B cell (primary cell): Measurements from ENCODE around the gene UFSP1. TPM values are rescaled to one million over a fixed set of nuclear protein-coding genes. Genes with fewer than 3 reads are reported as not detected.

Experiments used
- ATAC-seq: fragments of 200-7000 bp; cut with Tn5 transposase; one replicate; pipeline ENCODE4 v1.10.0; 2021; ENCODE audit warnings: low read depth, mild to moderate bottlenecking, moderate number of reproducible peaks, moderate library complexity
- CTCF ChIA-PET: fragments of 350-600 bp; sonication (Branson Sonifier 250); formaldehyde crosslinking; loops from one replicate; lab custom pipeline; 2021; ENCODE audit warnings: antibody characterized with exemption, inconsistent platforms; lab: Charles Lee
- POLR2A ChIA-PET: fragments of 350-600 bp; sonication (Branson Sonifier 250); formaldehyde crosslinking; loops from one replicate; lab custom pipeline; 2021; ENCODE audit warnings: antibody characterized with exemption; lab: Charles Lee
- DNase-seq: peaks from one replicate; pipeline ENCODE4 v3.0.0; 2013
- H2AFZ ChIP-seq: 2 replicates; pipeline ENCODE4 v1.6.1; 2012; ENCODE audit warnings: mild to moderate bottlenecking, low read depth, low read length; ENCODE audit not compliant: insufficient read depth, poor library complexity, severe bottlenecking
- H3K27ac ChIP-seq, 2 donors: 1 replicate in 1 of 2; 2 replicates in 1 of 2; pipeline ENCODE4 v1.5.1; 2012 to 2013; ENCODE audit warnings: low read length in 2 of 2, mild to moderate bottlenecking in 2 of 2, moderate library complexity in 1 of 2
- H3K27me3 ChIP-seq, 4 experiments: fragments of 200-600 bp in 1 of 4; sonication (generic) in 1 of 4; replicated peaks in 1 of 4; 1 replicate in 2 of 4; 2 replicates in 2 of 4; pipeline versions ENCODE4 v1.6.1 to v1.7.0; 2013 to 2016; ENCODE audit warnings: low read length in 3 of 4, mild to moderate bottlenecking in 2 of 4, mixed read lengths in 1 of 4, moderate library complexity in 1 of 4; ENCODE audit not compliant: insufficient read depth in 4 of 4, control insufficient read depth in 3 of 4; ENCODE audit errors: control extremely low read depth in 1 of 4
- H3K36me3 ChIP-seq, 2 experiments: replicated peaks in 1 of 2; 1 replicate in 1 of 2; 2 replicates in 1 of 2; pipeline versions ENCODE4 v1.6.1 to v1.7.1; 2013; ENCODE audit warnings: low read length in 1 of 2; ENCODE audit not compliant: insufficient read depth in 2 of 2, control insufficient read depth in 1 of 2; ENCODE audit errors: control extremely low read depth in 1 of 2, extremely low read depth in 1 of 2
- H3K4me1 ChIP-seq, 2 donors: fragments of 200-600 bp in 1 of 2; sonication (generic) in 1 of 2; 1 replicate in 1 of 2; 2 replicates in 1 of 2; pipeline versions ENCODE4 v1.5.1 to v1.6.1; 2013 to 2017; ENCODE audit warnings: low read length in 2 of 2; ENCODE audit not compliant: control insufficient read depth in 2 of 2, insufficient read depth in 2 of 2
- H3K4me2 ChIP-seq: replicated peaks from 2 replicates; pipeline ENCODE3; 2012; ENCODE audit warnings: mild to moderate bottlenecking, low read depth, low read length; ENCODE audit not compliant: poor library complexity, severe bottlenecking
- H3K4me3 ChIP-seq, 5 experiments: fragments of 200-600 bp in 1 of 5; sonication (generic) in 1 of 5; 1 replicate in 3 of 5; 2 replicates in 2 of 5; pipeline versions ENCODE4 v1.5.1 to v1.7.0; 2011 to 2016; ENCODE audit warnings: low read length in 4 of 5, mild to moderate bottlenecking in 4 of 5, low read depth in 2 of 5, control low read depth in 1 of 5, moderate library complexity in 1 of 5; ENCODE audit not compliant: insufficient read depth in 1 of 5; ENCODE audit errors: control extremely low read depth in 1 of 5, extremely low read depth in 1 of 5
- H3K79me2 ChIP-seq: fragments of 200-600 bp; sonication (generic); one replicate; pipeline ENCODE4 v1.6.0; 2016; ENCODE audit warnings: low read length; ENCODE audit not compliant: control insufficient read depth, insufficient read depth
- H3K9ac ChIP-seq: fragments of 200-600 bp; sonication (generic); 2 replicates; pipeline ENCODE4 v1.6.1; 2017; ENCODE audit warnings: mild to moderate bottlenecking, low read length, moderate library complexity
- H3K9me3 ChIP-seq, 3 donors: one replicate each; pipeline versions ENCODE4 v1.6.1 to v1.7.1; 2013; ENCODE audit warnings: low read length in 2 of 3; ENCODE audit not compliant: control insufficient read depth in 2 of 3, insufficient read depth in 1 of 3; ENCODE audit errors: control extremely low read depth in 1 of 3
- H4K20me1 ChIP-seq: 2 replicates; pipeline ENCODE4 v1.6.0; 2012; ENCODE audit warnings: mild to moderate bottlenecking, low read length; ENCODE audit not compliant: insufficient read depth, control insufficient read depth, poor library complexity, severe bottlenecking
- H3K27ac Mint-ChIP-seq: one replicate; pipeline ENCODE4 v1.8.0; 2021; ENCODE audit warnings: mixed read lengths
- H3K27me3 Mint-ChIP-seq: one replicate; pipeline ENCODE4 v1.8.0; 2021; ENCODE audit warnings: mixed read lengths
- H3K4me1 Mint-ChIP-seq: one replicate; pipeline ENCODE4 v1.8.0; 2021; ENCODE audit warnings: mixed read lengths
- H3K4me3 Mint-ChIP-seq: one replicate; pipeline ENCODE4 v1.8.0; 2021; ENCODE audit warnings: mixed read lengths
- H3K9me3 Mint-ChIP-seq: one replicate; pipeline ENCODE4 v1.8.0; 2022; ENCODE audit warnings: mixed read lengths; ENCODE audit not compliant: insufficient read depth
- EZH2 ChIP-seq: IDR thresholded peaks from 2 replicates; pipeline ENCODE4 v1.6.1; 2012; ENCODE audit warnings: borderline replicate concordance, low read depth, mild to moderate bottlenecking, moderate library complexity, low read length; ENCODE audit not compliant: insufficient read depth, poor library complexity, severe bottlenecking
- WGBS: methylation state at CpG from one replicate; pipeline ENCODE4 v1.1.5; 2013; ENCODE audit warnings: missing lambda C conversion rate; ENCODE audit not compliant: insufficient coverage; 5-methylcytosine and 5-hydroxymethylcytosine counted together
- intact Hi-C: fragments of 100-400 bp; cut with micrococcal nuclease; formaldehyde crosslinking; loops from one replicate; pipeline ENCODE4 v1.10.0; 2022
- polyA plus RNA-seq: library from polyadenylated mRNA; depleted of rRNA; stranded (reverse); fragments of >200 nt; gene quantifications from 2 replicates; pipeline ENCODE4 v1.2.3, GENCODE V29; 2012
- total RNA-seq, 2 donors: library from RNA; stranded (reverse); fragments of 120-200 nt in 1 of 2; gene quantifications; 1 replicate in 1 of 2; 2 replicates in 1 of 2; pipeline versions ENCODE4 v1.2.3 to v1.2.4, GENCODE V29; 2013 to 2022
- TF ChIP-seq, protein P1 (sequence below): fragments of 200-600 bp; IDR thresholded peaks from one replicate; pipeline ENCODE4 v1.8.0; 2022; ENCODE audit warnings: antibody characterized with exemption, mild to moderate bottlenecking

UFSP1 gene
- total and polyA plus RNA-seq, 2 donors (not counting 1 experiment from before 2014, with no cell fraction given), result 3.6 to 4.3 TPM

DNA sequence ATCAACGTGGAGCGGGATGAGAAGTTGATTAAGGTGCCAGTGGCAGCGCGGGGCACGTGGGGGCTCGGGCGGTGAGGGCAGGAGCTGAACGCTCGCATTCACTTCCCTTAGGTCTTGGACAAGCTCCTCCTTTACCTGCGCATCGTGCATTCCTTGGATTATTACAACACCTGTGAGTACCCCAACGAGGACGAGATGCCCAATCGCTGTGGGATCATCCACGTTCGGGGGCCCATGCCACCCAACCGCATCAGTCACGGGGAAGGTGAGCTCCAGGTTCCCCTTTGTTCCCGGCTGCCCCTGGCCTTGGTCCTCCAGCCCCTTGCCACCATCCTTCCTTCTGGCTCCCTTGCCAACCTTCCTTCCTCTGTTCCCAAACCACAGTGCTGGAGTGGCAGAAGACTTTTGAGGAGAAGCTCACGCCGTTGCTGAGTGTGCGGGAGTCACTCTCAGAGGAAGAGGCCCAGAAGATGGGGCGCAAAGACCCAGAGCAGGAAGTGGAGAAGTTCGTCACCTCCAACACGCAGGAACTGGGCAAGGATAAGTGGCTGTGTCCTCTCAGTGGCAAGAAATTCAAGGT is 2.5 kb downstream of the UFSP1 start:
- peak overlapping the region; percentile 99 for H3K4me2 ChIP-seq
- Mint-ChIP-seq H3K9me3 (no peaks in the 10 kb centered on the region), H3K4me1 (peaks cover 53% of the 10 kb centered on the region), H3K4me3 (peak overlapping the region; percentile 87), H3K27me3 (peaks cover 10% of the 10 kb centered on the region), H3K27ac (peak overlapping the region; percentile 92)
- peaks cover 38 to 48% of the 10 kb centered on the region in 2 donors for H3K4me1 ChIP-seq
- peaks cover 0 to 16% (median 0%) of the 10 kb centered on the region in 3 donors for H3K9me3 ChIP-seq
- peak overlapping the region; percentile 74 to 76 for H3K27ac ChIP-seq
- TF ChIP-seq, protein P1, sequence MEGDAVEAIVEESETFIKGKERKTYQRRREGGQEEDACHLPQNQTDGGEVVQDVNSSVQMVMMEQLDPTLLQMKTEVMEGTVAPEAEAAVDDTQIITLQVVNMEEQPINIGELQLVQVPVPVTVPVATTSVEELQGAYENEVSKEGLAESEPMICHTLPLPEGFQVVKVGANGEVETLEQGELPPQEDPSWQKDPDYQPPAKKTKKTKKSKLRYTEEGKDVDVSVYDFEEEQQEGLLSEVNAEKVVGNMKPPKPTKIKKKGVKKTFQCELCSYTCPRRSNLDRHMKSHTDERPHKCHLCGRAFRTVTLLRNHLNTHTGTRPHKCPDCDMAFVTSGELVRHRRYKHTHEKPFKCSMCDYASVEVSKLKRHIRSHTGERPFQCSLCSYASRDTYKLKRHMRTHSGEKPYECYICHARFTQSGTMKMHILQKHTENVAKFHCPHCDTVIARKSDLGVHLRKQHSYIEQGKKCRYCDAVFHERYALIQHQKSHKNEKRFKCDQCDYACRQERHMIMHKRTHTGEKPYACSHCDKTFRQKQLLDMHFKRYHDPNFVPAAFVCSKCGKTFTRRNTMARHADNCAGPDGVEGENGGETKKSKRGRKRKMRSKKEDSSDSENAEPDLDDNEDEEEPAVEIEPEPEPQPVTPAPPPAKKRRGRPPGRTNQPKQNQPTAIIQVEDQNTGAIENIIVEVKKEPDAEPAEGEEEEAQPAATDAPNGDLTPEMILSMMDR, result no peak
- TF ChIP-seq EZH2, result no peak
- ATAC-seq (no peak), DNase-seq (no peak)
- ChIA-PET POLR2A (interaction anchor here (5.6 kb wide), 1 partner anchor 11 kb away, joined by 84 read pairs; the partner anchor contains the start of gene SRRT), CTCF (interaction anchor here (1.2 to 3.8 kb wide), 4 partner anchors 12 to 182 kb away, joined by 3 to 17 read pairs (median 10); partner anchors contain the start of genes POP7, SLC12A9 and SRRT)
- peaks cover 0 to 17% (median 5%) of the 10 kb centered on the region in 4 experiments for H3K27me3 ChIP-seq
- 81% methylated on average over 22 of the region's 25 CpGs for WGBS
- H2AFZ ChIP-seq, result no peak overlapping the region
- H3K9ac ChIP-seq, result peak overlapping the region; percentile 6
- H3K79me2 ChIP-seq, result peaks cover 20% of the 10 kb centered on the region
- intact Hi-C loops, result loop anchor here (1.0 to 2.0 kb wide), 3 partner anchors 12 to 358 kb away; partner anchors contain the start of genes FIS1, SLC12A9 and SRRT
- H3K36me3 ChIP-seq, result peaks cover 0 to 60% of the 10 kb centered on the region in 2 experiments
- H3K4me3 ChIP-seq, result peak overlapping the region in 3 of 5 experiments; percentile 21 to 52 (median 30)
- H4K20me1 ChIP-seq, result peaks cover 35% of the 10 kb centered on the region
